Activated CD8-positive, alpha-beta memory T cell treated with anti-CD3 and anti-CD28 coated beads, Interleukin-2, amount 50 U/mL, for 4 hours (primary cell): ENCODE results near the gene CELF4.

ENCODE experiments used
- DNase-seq: peaks from one replicate; pipeline ENCODE4 v3.0.0-alpha.2; 2020

Gene CELF4

GRCh38 chr18:37246779-37247340 is 318.7 kb downstream of the CELF4 start:
- no peak for DNase-seq

GRCh38 chr18:37244618-37245017 is 321.0 kb downstream of the CELF4 start:
- no peak for DNase-seq

GRCh38 chr18:37243741-37244140 is 321.9 kb downstream of the CELF4 start:
- no peak for DNase-seq

- DNase-seq: no peak
Measured at GRCh38 chr18:37242826-37243560, 322.6 kb downstream of the CELF4 start.

GRCh38 chr18:37242091-37242490 is 323.5 kb downstream of the CELF4 start:
- no peak for DNase-seq

GRCh38 chr18:37238282-37239108 is 327.1 kb downstream of the CELF4 start:
- DNase-seq: no peak

GRCh38 chr18:37235583-37235982 is 330.0 kb downstream of the CELF4 start:
- no peak for DNase-seq

GRCh38 chr18:37231251-37231650 is 334.3 kb downstream of the CELF4 start:
- no peak for DNase-seq

GRCh38 chr18:37230768-37231167 is 334.8 kb downstream of the CELF4 start:
- no peak for DNase-seq

GRCh38 chr18:37225279-37225678 is 340.3 kb downstream of the CELF4 start:
- DNase-seq: no peak

GRCh38 chr18:37222999-37223378 is 342.6 kb downstream of the CELF4 start:
- no peak for DNase-seq

- DNase-seq: no peak
Measured at GRCh38 chr18:37222354-37222998, 343.1 kb downstream of the CELF4 start.

GRCh38 chr18:37219257-37219656 is 346.3 kb downstream of the CELF4 start:
- no peak for DNase-seq

- no peak for DNase-seq
Measured at GRCh38 chr18:37218022-37218590, 347.5 kb downstream of the CELF4 start.

GRCh38 chr18:37210781-37211180 is 354.8 kb downstream of the CELF4 start:
- no peak for DNase-seq

- DNase-seq: no peak
Measured at GRCh38 chr18:37207343-37207742, 358.3 kb downstream of the CELF4 start.

GRCh38 chr18:37199741-37200140 is 365.9 kb downstream of the CELF4 start:
- DNase-seq: no peak
